Activated CD8-positive, alpha-beta memory T cell treated with anti-CD3 and anti-CD28 coated beads, Interleukin-2, amount 10 ng/mL, durations not matched to agents 7 days and 5 days (primary cell): ENCODE measurements around the gene SLC27A5. TPM values are rescaled to one million over a fixed set of nuclear protein-coding genes. Genes with fewer than 3 reads are reported as not detected.
"Not testable (repeated sequence)": the region's sequence is repeated elsewhere in the genome, so short reads cannot be mapped to it uniquely, and the experiment has no call there.

ENCODE experiments used
- ATAC-seq: fragments of 150-1000 bp; cut with Tn5 transposase; one replicate; pipeline ENCODE4 v1.10.0; 2021; ENCODE audit warnings: moderate library complexity
- CTCF ChIA-PET: fragments of 350-600 bp; sonication (Branson Sonifier 250); formaldehyde crosslinking; loops from one replicate; lab custom pipeline; 2021; ENCODE audit warnings: antibody characterized with exemption; lab: Charles Lee
- DNase-seq: peaks from one replicate; pipeline ENCODE4 v3.0.0-alpha.2; 2020
- H3K27ac Mint-ChIP-seq: one replicate; pipeline ENCODE4 v1.8.0; 2021; ENCODE audit warnings: mild to moderate bottlenecking, mixed read lengths
- H3K27me3 Mint-ChIP-seq: one replicate; pipeline ENCODE4 v1.8.0; 2021; ENCODE audit warnings: mixed read lengths
- H3K36me3 Mint-ChIP-seq: one replicate; pipeline ENCODE4 v1.8.0; 2021; ENCODE audit warnings: mild to moderate bottlenecking, mixed read lengths
- H3K4me1 Mint-ChIP-seq: one replicate; pipeline ENCODE4 v1.8.0; 2021; ENCODE audit warnings: mixed read lengths
- H3K4me3 Mint-ChIP-seq: one replicate; pipeline ENCODE4 v1.8.0; 2021; ENCODE audit warnings: mild to moderate bottlenecking, moderate library complexity, mixed read lengths
- H3K9me3 Mint-ChIP-seq: one replicate; pipeline ENCODE4 v1.8.0; 2022; ENCODE audit warnings: low read depth, mixed read lengths
- total RNA-seq, 2 experiments: library from RNA; stranded (reverse); gene quantifications; one replicate each; pipeline ENCODE4 v1.2.3, GENCODE V29; 2021

The SLC27A5 gene
- total RNA-seq, 2 experiments from 2014 or later, result 22.9 to 23.6 TPM

DNA sequence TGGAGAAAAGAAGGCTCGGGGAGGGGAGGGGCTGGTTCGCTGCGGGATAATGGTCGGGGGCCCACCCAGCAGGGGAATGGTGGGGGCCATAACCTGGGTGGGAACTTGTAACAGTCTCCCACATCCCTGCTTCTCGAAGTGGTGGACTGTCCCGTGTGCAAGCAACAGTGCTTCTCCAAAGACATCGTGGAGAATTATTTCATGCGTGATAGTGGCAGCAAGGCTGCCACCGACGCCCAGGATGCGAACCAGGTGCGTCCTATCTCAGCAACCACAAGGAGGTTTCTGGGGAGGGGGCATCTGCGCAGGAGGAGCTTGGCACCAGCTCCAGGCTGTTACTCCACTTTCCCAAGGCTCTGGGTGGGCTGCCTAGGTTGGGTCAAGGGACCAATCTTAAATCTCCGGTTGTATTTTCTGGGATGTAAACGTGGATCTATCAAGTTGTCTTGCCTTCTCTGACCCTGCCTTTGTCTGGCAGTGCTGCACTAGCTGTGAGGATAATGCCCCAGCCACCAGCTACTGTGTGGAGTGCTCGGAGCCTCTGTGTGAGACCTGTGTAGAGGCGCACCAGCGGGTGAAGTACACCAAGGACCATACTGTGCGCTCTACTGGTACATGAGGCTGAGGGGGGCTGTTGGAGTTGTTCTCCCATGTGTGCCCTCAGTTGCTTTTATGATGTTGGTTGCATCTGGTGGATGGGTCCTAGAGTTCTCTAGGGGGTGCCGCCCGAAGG lies 33.7 kb upstream of the SLC27A5 start:
- Mint-ChIP-seq H3K27ac (peak overlapping the region; percentile 89), H3K27me3 (peaks cover 2% of the 10 kb centered on the region), H3K4me1 (peaks cover 33% of the 10 kb centered on the region), H3K9me3 (no peaks in the 10 kb centered on the region), H3K4me3 (peak overlapping the region; percentile 96), H3K36me3 (peaks cover 42% of the 10 kb centered on the region)
- ATAC-seq, result no peak
- no peak for DNase-seq
- CTCF ChIA-PET, result interaction anchor here (0.7 to 3.2 kb wide), 4 partner anchors 8 to 31 kb away, joined by 3 to 36 read pairs (median 8); partner anchors contain the start of genes CHMP2A and ZBTB45

DNA sequence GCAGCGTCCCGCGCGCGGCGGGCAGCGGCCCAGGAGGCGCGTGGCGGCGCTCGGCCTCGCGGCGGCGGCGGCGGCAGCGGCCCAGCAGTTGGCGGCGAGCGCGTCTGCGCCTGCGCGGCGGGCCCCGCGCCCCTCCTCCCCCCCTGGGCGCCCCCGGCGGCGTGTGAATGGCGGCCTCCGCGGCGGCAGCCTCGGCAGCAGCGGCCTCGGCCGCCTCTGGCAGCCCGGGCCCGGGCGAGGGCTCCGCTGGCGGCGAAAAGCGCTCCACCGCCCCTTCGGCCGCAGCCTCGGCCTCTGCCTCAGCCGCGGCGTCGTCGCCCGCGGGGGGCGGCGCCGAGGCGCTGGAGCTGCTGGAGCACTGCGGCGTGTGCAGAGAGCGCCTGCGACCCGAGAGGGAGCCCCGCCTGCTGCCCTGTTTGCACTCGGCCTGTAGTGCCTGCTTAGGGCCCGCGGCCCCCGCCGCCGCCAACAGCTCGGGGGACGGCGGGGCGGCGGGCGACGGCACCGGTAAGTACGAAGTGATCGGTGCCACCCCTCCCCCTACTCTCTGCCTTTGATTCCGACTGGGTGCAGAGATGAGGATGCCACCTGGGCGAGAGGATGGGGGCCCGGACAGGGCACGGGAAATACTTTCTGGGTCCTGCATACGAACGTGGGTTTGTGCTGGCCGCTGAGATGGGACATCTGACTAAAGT lies 32.9 kb upstream of the SLC27A5 start:
- DNase-seq, result peak; percentile 60
- CTCF ChIA-PET, result interaction anchor here (1.0 to 3.2 kb wide), 6 partner anchors 8 to 37 kb away, joined by 3 to 36 read pairs (median 6); partner anchors contain the start of genes CHMP2A and ZBTB45

DNA sequence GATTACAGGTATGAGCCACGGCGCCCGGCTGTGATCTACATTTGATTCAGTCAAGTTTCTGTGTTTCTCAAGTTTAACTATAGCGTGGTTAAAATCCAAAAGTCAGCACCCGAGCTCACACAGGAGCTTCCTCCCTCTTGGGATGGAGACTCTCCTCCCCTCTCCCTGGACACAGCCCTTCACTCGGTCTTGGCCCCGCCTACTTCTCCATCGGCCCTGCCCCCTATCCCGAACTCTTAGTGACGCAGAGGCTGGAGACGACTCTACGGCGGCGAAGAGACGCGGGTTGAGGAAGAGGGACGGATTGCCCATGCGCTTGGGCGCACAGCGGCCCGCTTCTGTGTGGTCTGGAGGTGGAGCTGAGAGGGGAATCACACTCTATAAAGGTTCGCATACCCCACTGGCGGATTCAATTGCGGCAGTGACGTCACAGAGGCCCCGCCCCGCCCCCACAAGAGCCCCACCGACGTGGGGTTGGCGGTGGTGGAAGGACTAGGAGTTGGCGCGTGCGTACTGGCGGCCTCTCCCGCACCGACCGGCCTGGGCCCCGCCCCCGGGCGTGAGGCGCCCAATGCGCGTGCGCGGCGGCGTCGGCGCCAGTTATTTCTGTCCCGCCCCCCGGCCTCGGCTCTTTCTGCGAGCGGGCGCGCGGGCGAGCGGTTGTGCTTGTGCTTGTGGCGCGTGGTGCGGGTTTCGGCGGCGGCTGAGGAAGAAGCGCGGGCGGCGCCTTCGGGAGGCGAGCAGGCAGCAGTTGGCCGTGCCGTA lies 32.2 kb upstream of the SLC27A5 start, which contains the start of gene TRIM28:
TRIM28 (plus strand) TSS at position 239 of the 765 bp plus-strand sequence. CDS start 694 bp downstream, outside the sequence.
- Mint-ChIP-seq H3K4me3 (peak within 1 kb of the TSS; percentile 96), H3K36me3 (peaks cover 34% of the 10 kb centered on the region), H3K9me3 (no peaks in the 10 kb centered on the region), H3K27me3 (peaks cover 9% of the 10 kb centered on the region), H3K27ac (peak within 1 kb of the TSS; percentile 94), H3K4me1 (peaks cover 33% of the 10 kb centered on the region)
- ATAC-seq, result peak; percentile 93
- CTCF ChIA-PET, result interaction anchor here (1.0 to 3.2 kb wide), 6 partner anchors 9 to 37 kb away, joined by 3 to 36 read pairs (median 6); partner anchors contain the start of genes CHMP2A and ZBTB45
- DNase-seq, result peak; percentile 100

More for the DNA sequence above, 32.9 kb upstream of the SLC27A5 start:
- Mint-ChIP-seq H3K9me3 (no peaks in the 10 kb centered on the region), H3K27me3 (peaks cover 3% of the 10 kb centered on the region), H3K4me1 (peaks cover 33% of the 10 kb centered on the region), H3K4me3 (peak overlapping the region; percentile 96), H3K36me3 (peaks cover 38% of the 10 kb centered on the region), H3K27ac (peak overlapping the region; percentile 94)
- peak; percentile 46 for ATAC-seq

- H3K27ac Mint-ChIP-seq, H3K4me3 Mint-ChIP-seq, H3K9me3 Mint-ChIP-seq, ATAC-seq, DNase-seq: not testable (repeated sequence)
- CTCF ChIA-PET, result interaction anchor here (1.5 to 3.2 kb wide), 3 partner anchors 12 to 29 kb away, joined by 9 to 36 read pairs (median 12); partner anchors contain the start of genes CHMP2A and ZBTB45
- Mint-ChIP-seq H3K4me1 (peaks cover 38% of the 10 kb centered on the region), H3K27me3 (peaks cover 12% of the 10 kb centered on the region), H3K36me3 (peaks cover 25% of the 10 kb centered on the region)
These were observed 31.0 kb upstream of the SLC27A5 start for GRCh38 chr19:58542641-58543372.

GRCh38 chr19:58539169-58539559 lies 27.4 kb upstream of the SLC27A5 start:
- Mint-ChIP-seq H3K4me3 (peak overlapping the region; percentile 68), H3K4me1 (peaks cover 18% of the 10 kb centered on the region), H3K27me3 (peaks cover 12% of the 10 kb centered on the region)
- not testable (repeated sequence) for ATAC-seq, H3K36me3 Mint-ChIP-seq, H3K9me3 Mint-ChIP-seq, DNase-seq, H3K27ac Mint-ChIP-seq
- CTCF ChIA-PET, result interaction anchor here (1.4 to 1.5 kb wide), 2 partner anchors 20 to 42 kb away, joined by 4 to 8 read pairs; partner anchors contain the start of gene ZBTB45

GRCh38 chr19:58538257-58539168 lies 26.7 kb upstream of the SLC27A5 start:
- no peaks in the 10 kb centered on the region for H3K9me3 Mint-ChIP-seq
- CTCF ChIA-PET, result interaction anchor here (1.4 to 1.5 kb wide), 2 partner anchors 19 to 43 kb away, joined by 4 to 8 read pairs; partner anchors contain the start of gene ZBTB45
- peaks cover 13% of the 10 kb centered on the region for H3K4me1 Mint-ChIP-seq
- peak overlapping the region; percentile 68 for H3K4me3 Mint-ChIP-seq
- DNase-seq, result peak; percentile 68
- H3K36me3 Mint-ChIP-seq, result no peaks in the 10 kb centered on the region
- H3K27ac Mint-ChIP-seq, result peak overlapping the region; percentile 63
- peak; percentile 82 for ATAC-seq
- peaks cover 12% of the 10 kb centered on the region for H3K27me3 Mint-ChIP-seq

DNA sequence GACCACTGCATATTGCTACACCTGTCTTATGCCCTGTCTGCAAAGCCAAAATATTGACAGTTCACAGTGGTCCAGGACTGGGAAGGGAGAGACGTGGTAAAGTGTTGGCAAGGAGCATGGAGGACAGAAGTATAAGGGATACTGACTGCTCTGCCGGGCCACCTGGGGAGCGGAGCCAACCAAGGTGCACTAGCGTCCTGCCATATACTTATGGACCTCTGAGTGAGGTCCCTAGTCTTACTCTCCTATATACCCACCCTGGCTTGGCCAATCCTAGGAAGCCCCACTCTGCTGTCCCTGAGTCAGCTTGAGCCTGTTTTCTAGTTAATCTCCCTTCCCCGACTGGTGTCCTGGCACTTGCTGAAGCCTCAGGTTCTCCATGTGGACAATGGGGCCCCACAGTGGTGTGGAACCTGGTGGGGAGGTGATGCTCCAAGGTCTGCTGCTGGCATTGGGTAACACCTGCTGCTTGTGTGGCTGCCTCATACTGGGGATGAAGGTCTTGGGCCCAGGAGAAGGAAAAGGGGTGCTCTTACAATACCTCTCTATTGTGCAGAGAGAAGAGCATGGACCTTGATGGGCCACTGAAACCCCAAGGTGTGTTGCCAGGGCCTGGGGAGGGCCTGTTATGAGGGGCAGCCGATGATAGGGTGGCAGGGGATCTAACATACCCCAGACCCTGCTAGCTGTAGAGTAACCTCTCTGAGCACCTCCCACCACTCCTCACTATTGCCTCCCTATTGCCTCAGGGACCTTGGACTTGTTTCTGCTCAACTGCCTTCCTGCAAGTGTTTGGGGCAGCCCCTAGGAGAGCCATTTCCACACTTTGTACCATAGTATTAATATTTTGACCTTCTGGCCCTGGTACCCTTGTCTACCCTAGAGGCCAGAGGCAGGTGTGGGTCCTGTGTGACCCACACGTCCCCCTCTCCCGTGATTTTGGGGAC lies 25.3 kb upstream of the SLC27A5 start:
- H3K4me3 Mint-ChIP-seq, result no peak overlapping the region
- peaks cover 12% of the 10 kb centered on the region for H3K4me1 Mint-ChIP-seq
- H3K27me3 Mint-ChIP-seq, result peaks cover 10% of the 10 kb centered on the region
- H3K36me3 Mint-ChIP-seq, result no peaks in the 10 kb centered on the region
- CTCF ChIA-PET, result interaction anchor here (1.5 kb wide), 1 partner anchor 44 kb away, joined by 4 read pairs; no protein-coding TSS in a partner anchor
- DNase-seq (no peak), ATAC-seq (no peak)
- H3K27ac Mint-ChIP-seq, result no peak overlapping the region
- no peaks in the 10 kb centered on the region for H3K9me3 Mint-ChIP-seq

DNA sequence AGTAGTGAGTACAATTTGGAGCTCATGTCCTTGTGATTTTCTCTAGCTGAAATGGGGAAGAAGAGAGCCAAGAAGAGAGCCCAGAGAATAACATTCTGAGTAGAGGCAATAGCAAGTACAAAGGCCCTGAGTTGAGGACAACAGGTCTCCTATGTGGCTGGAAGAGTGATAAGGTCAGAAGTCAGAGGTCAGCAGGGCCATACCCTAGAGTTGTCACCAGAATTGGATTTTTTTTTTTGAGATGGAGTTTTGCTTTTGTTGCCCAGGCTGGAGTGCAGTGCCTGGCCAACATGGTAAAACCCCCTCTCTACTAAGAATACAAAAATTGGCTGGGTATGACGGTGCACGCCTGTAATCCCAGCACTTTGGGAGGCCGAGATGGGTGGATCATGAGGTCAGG lies 24.1 kb upstream of the SLC27A5 start:
- Mint-ChIP-seq H3K36me3 (no peaks in the 10 kb centered on the region), H3K27me3 (peaks cover 12% of the 10 kb centered on the region), H3K27ac (no peak overlapping the region), H3K9me3 (no peaks in the 10 kb centered on the region), H3K4me1 (peaks cover 12% of the 10 kb centered on the region), H3K4me3 (no peak overlapping the region)
- CTCF ChIA-PET, result interaction anchor here (4.5 kb wide), 1 partner anchor 16 kb away, joined by 33 read pairs; the partner anchor contains the start of gene ZBTB45
- DNase-seq (no peak), ATAC-seq (no peak)

DNA sequence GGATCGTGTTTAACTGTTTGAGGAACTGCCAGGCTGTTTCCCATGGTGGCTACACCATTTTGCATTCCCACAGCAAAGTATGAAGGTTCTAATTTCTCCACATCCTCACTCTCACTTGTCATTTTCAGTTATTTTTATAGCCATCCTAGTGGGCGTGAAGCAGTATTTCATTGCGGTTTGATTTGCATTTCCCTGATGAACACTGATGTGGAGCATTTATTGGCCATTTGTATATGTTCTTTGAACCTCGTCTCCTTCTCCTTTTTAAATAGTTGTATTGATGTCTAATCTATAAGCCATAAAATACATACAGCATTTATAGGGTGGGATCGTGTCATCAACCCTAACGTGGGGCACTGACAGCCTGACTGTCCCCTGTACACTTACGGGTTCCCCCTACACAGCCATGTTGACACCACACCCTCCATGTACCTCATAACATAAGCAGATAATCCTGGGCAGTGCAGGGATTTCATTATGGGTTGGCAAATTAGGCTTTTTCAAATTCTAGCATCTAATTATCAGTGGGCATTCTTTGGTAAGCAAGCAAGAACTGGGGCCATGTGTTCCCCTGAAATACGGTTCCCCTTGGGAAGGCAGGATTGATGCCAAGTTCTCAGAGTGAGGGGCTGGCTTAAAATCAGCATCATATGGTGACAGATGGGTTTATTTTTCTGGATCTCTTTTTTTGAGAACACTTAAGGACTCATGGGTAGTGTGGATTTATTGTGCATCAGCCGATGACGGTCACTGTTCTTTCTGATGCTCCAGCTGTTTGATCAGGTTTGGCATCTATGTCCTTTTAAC lies 19.4 kb upstream of the SLC27A5 start:
- no peak for ATAC-seq
- H3K4me1 Mint-ChIP-seq, result no peaks in the 10 kb centered on the region
- H3K27ac Mint-ChIP-seq, result no peak overlapping the region
- DNase-seq, result no peak
- no peaks in the 10 kb centered on the region for H3K36me3 Mint-ChIP-seq
- no peaks in the 10 kb centered on the region for H3K9me3 Mint-ChIP-seq
- CTCF ChIA-PET, result no interaction called here
- no peak overlapping the region for H3K4me3 Mint-ChIP-seq
- H3K27me3 Mint-ChIP-seq, result peaks cover 9% of the 10 kb centered on the region

- CTCF ChIA-PET, result interaction anchor here (0.7 to 1.7 kb wide), 3 partner anchors 10 to 13 kb away, joined by 3 to 9 read pairs (median 3); partner anchors contain the start of gene ZBTB45
- Mint-ChIP-seq H3K9me3 (no peaks in the 10 kb centered on the region), H3K36me3 (no peaks in the 10 kb centered on the region), H3K4me1 (no peaks in the 10 kb centered on the region), H3K27me3 (peaks cover 9% of the 10 kb centered on the region), H3K27ac (no peak overlapping the region), H3K4me3 (no peak overlapping the region)
- no peak for DNase-seq
- ATAC-seq, result no peak
These were observed 17.6 kb upstream of the SLC27A5 start for GRCh38 chr19:58529405-58529804.
